ENCODE results near the gene LMO7. TPM values are rescaled to one million over a fixed set of nuclear protein-coding genes. Genes with fewer than 3 reads are reported as not detected.

Gene LMO7
- total and polyA plus RNA-seq, 4 donors = 17.5 to 69.6 (median 38.2) TPM

GRCh38 chr13:75836441-75836840 is 200.3 kb downstream of the LMO7 start:
- 29% methylated on average over 4 of the region's 4 CpGs for WGBS
- H3K9ac ChIP-seq (ENCODE audit: low read depth in 1 of 2, low read length in 2 of 2) = peak overlapping the region in 1 of 2 donors; percentile 7
- peaks cover 0 to 26% (median 15%) of the 10 kb centered on the region in 4 donors for H3K36me3 ChIP-seq (ENCODE audit: control insufficient read depth in 4 of 4, insufficient read depth in 3 of 4, low read depth in 1 of 4, low read length in 3 of 4)
- peaks cover 1 to 13% (median 11%) of the 10 kb centered on the region in 4 donors for H3K4me1 ChIP-seq (ENCODE audit: control insufficient read depth in 4 of 4, insufficient read depth in 4 of 4, low read length in 3 of 4)
- peak overlapping the region in 1 of 3 donors; percentile 4 for H3K4me3 ChIP-seq (ENCODE audit: low read depth in 1 of 3, low read length in 3 of 3)
- peaks cover 0 to 1% (median under 1%) of the 10 kb centered on the region in 4 donors for H3K9me3 ChIP-seq (ENCODE audit: control insufficient read depth in 4 of 4, low read length in 3 of 4)
- TF ChIP-seq FOXA1 (IDR thresholded peaks at IDR 0.05) (no peak), RAD21 (IDR thresholded peaks at IDR 0.05) (peak; percentile 49 to 61), HNF4A (conservative IDR thresholded peaks at IDR 0.05) (peak in 1 of 2 donors; percentile 54), SP1 (IDR thresholded peaks at IDR 0.05) (peak; percentile 53), CTCF (IDR thresholded peaks at IDR 0.05; ENCODE audit: low read depth, low read length, missing input control) (no peak), YY1 (IDR thresholded peaks at IDR 0.05) (no peak), HNF4G (IDR thresholded peaks at IDR 0.05) (no peak), ZBTB33 (IDR thresholded peaks at IDR 0.05) (no peak), TAF1 (conservative IDR thresholded peaks at IDR 0.05) (no peak), JUND (IDR thresholded peaks at IDR 0.05) (no peak)
- H3K27ac ChIP-seq (ENCODE audit: low read depth in 1 of 2, low read length in 2 of 2) = no peak overlapping the region
- no peak for DNase-seq (ENCODE audit: low spot score)
- no peaks in the 10 kb centered on the region for H3K27me3 ChIP-seq (ENCODE audit: control insufficient read depth in 4 of 4, insufficient read depth in 4 of 4, low read length in 3 of 4)

- DNase-seq (ENCODE audit: low spot score) = no peak
- Histone ChIP-seq H3K4me1 (ENCODE audit: control insufficient read depth in 4 of 4, insufficient read depth in 4 of 4, low read length in 3 of 4) (peaks cover 1 to 13% (median 11%) of the 10 kb centered on the region in 4 donors), H3K9ac (ENCODE audit: low read depth in 1 of 2, low read length in 2 of 2) (no peak overlapping the region), H3K4me3 (ENCODE audit: low read depth in 1 of 3, low read length in 3 of 3) (no peak overlapping the region), H3K27me3 (ENCODE audit: control insufficient read depth in 4 of 4, insufficient read depth in 4 of 4, low read length in 3 of 4) (no peaks in the 10 kb centered on the region), H3K9me3 (ENCODE audit: control insufficient read depth in 4 of 4, low read length in 3 of 4) (no peaks in the 10 kb centered on the region), H3K36me3 (ENCODE audit: control insufficient read depth in 4 of 4, insufficient read depth in 3 of 4, low read depth in 1 of 4, low read length in 3 of 4) (peaks cover 5 to 44% (median 29%) of the 10 kb centered on the region in 4 donors), H3K27ac (ENCODE audit: low read depth in 1 of 2, low read length in 2 of 2) (no peak overlapping the region)
- TF ChIP-seq FOXA2 (IDR thresholded peaks at IDR 0.05) = peak; percentile 5
- no peak for TF ChIP-seq FOXA1 (IDR thresholded peaks at IDR 0.05)
- WGBS = 35% methylated on average over 6 of the region's 6 CpGs
Measured at GRCh38 chr13:75838366-75839005, 202.4 kb downstream of the LMO7 start.

- no peak for DNase-seq (ENCODE audit: low spot score)
- Histone ChIP-seq H3K4me1 (ENCODE audit: control insufficient read depth in 4 of 4, insufficient read depth in 4 of 4, low read length in 3 of 4) (peaks cover 1 to 13% (median 11%) of the 10 kb centered on the region in 4 donors), H3K27me3 (ENCODE audit: control insufficient read depth in 4 of 4, insufficient read depth in 4 of 4, low read length in 3 of 4) (no peaks in the 10 kb centered on the region), H3K9me3 (ENCODE audit: control insufficient read depth in 4 of 4, low read length in 3 of 4) (no peaks in the 10 kb centered on the region), H3K27ac (ENCODE audit: low read depth in 1 of 2, low read length in 2 of 2) (no peak overlapping the region), H3K9ac (ENCODE audit: low read depth in 1 of 2, low read length in 2 of 2) (no peak overlapping the region), H3K36me3 (ENCODE audit: control insufficient read depth in 4 of 4, insufficient read depth in 3 of 4, low read depth in 1 of 4, low read length in 3 of 4) (peaks cover 5 to 47% (median 32%) of the 10 kb centered on the region in 4 donors), H3K4me3 (ENCODE audit: low read depth in 1 of 3, low read length in 3 of 3) (no peak overlapping the region)
- 92% methylated on average over 2 of the region's 2 CpGs for WGBS
- TF ChIP-seq HNF4A (conservative IDR thresholded peaks at IDR 0.05) = no peak
- TF ChIP-seq FOXA1 (IDR thresholded peaks at IDR 0.05) = no peak
- no peak for TF ChIP-seq JUND (IDR thresholded peaks at IDR 0.05)
- no peak for TF ChIP-seq HNF4G (IDR thresholded peaks at IDR 0.05)
Measured at GRCh38 chr13:75839406-75839805, 203.3 kb downstream of the LMO7 start.
